Natural killer cell treated with Interleukin-12 subunit alpha and Interleukin-12 subunit beta and Interleukin-15 and Interleukin-18, amount 100 ng/mL, for 72 hours (primary cell): ENCODE measurements around the gene CEP89. TPM values are rescaled to one million over a fixed set of nuclear protein-coding genes. Genes with fewer than 3 reads are reported as not detected.
"Not testable (repeated sequence)": the region's sequence is repeated elsewhere in the genome, so short reads cannot be mapped to it uniquely, and the experiment has no call there.

ENCODE experiments used
- ATAC-seq, 2 donors: fragments of 150-1000 bp; cut with Tn5 transposase in 1 of 2; sonication (Bioruptor Pico), chemical (Tn5 transposase) in 1 of 2; 2 replicates each; pipeline ENCODE4 v1.10.0; 2021
- DNase-seq: peaks from one replicate; pipeline ENCODE4 v3.0.0; 2022; ENCODE audit warnings: low spot score
- H3K27ac Mint-ChIP-seq, 2 donors: 1 replicate in 1 of 2; 2 replicates in 1 of 2; pipeline ENCODE4 v1.8.0; 2022; ENCODE audit warnings: mixed read lengths in 2 of 2, mild to moderate bottlenecking in 1 of 2, moderate library complexity in 1 of 2
- H3K27me3 Mint-ChIP-seq, 2 donors: 1 replicate in 1 of 2; 2 replicates in 1 of 2; pipeline ENCODE4 v1.8.0; 2022; ENCODE audit warnings: mixed read lengths in 2 of 2
- H3K36me3 Mint-ChIP-seq: one replicate; pipeline ENCODE4 v1.8.0; 2022; ENCODE audit warnings: mixed read lengths
- H3K4me1 Mint-ChIP-seq, 2 donors: 1 replicate in 1 of 2; 2 replicates in 1 of 2; pipeline ENCODE4 v1.8.0; 2022; ENCODE audit warnings: low read depth in 2 of 2, mixed read lengths in 2 of 2, mild to moderate bottlenecking in 1 of 2
- H3K4me3 Mint-ChIP-seq: one replicate; pipeline ENCODE4 v1.8.0; 2022; ENCODE audit warnings: mixed read lengths
- H3K9me3 Mint-ChIP-seq: 2 replicates; pipeline ENCODE4 v1.8.0; 2022; ENCODE audit warnings: mixed read lengths
- total RNA-seq, 2 donors: library from RNA; stranded (reverse); gene quantifications; one replicate each; pipeline ENCODE4 v1.2.3, GENCODE V29; 2022

The CEP89 gene
- total RNA-seq, 2 donors from 2014 or later: 17.3 to 18.5 TPM

DNA sequence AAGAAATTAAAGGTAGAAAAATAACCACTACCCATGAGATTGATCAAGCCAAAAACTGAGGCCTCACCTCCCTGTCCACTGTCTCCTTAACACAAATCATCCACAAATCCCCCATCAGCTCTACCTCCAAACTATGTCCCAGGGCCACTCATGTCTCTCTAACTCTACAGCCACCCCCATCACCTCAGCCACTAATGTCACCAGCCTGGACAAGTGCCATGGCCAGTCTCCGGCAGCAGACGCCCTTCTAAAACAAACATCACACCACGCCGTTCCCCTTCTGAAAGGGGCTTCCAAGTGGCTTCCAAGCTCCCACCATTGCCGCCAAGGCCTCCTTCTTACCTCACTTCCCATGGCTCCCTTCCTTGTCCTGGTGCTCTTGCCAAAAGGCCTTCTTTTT is 16.5 kb upstream of the CEP89 start:
- ATAC-seq, H3K4me3 Mint-ChIP-seq, H3K4me1 Mint-ChIP-seq, H3K9me3 Mint-ChIP-seq, H3K36me3 Mint-ChIP-seq, H3K27me3 Mint-ChIP-seq, DNase-seq, H3K27ac Mint-ChIP-seq: not testable (repeated sequence)

DNA sequence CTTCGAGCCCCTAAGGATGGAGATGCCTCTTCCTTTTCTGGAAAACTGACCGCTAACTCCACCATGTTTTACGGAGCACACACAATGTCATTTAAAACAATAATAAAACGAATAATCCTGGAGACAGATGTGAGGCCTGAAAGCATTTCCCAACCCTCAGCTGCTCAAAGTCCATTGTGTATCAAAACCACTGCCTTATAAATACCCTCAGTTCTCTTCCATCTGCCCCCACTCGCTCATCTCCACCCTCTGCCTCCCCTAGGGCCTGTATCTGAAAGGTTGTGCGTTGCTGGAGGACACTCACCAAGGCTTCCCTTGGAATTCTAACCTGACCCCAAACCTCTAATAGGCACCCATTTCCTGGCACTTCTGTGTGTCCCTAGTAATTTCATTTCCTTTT is 10.7 kb upstream of the CEP89 start:
- not testable (repeated sequence) for H3K4me3 Mint-ChIP-seq, ATAC-seq, H3K27ac Mint-ChIP-seq, H3K9me3 Mint-ChIP-seq, H3K36me3 Mint-ChIP-seq, H3K27me3 Mint-ChIP-seq, H3K4me1 Mint-ChIP-seq, DNase-seq

DNA sequence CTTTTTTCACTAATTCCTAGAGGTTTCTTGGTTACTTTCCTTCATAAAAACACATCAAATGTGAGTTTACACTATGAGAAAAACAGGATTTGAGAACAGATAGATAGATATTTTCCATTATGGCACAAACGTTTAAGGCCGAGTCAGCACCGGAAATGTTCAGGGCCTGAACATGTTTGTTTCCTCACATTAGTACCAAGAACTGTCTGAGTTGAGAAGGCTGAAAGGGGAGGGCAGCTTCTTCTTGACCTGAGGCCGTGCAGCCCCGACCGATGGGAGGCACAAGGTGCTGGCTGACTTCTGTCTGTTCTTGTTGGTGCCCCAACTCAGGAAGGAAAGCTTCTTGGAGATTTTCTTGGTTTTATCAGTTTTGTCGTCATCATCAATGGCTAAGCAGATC is 8.0 kb upstream of the CEP89 start:
- not testable (repeated sequence) for DNase-seq, H3K27me3 Mint-ChIP-seq, H3K27ac Mint-ChIP-seq, H3K4me3 Mint-ChIP-seq, ATAC-seq, H3K36me3 Mint-ChIP-seq, H3K9me3 Mint-ChIP-seq, H3K4me1 Mint-ChIP-seq

GRCh38 chr19:32977813-32978212 is 6.1 kb upstream of the CEP89 start:
- not testable (repeated sequence) for H3K4me1 Mint-ChIP-seq, H3K27ac Mint-ChIP-seq, H3K9me3 Mint-ChIP-seq, ATAC-seq, H3K27me3 Mint-ChIP-seq, DNase-seq, H3K36me3 Mint-ChIP-seq, H3K4me3 Mint-ChIP-seq

- H3K36me3 Mint-ChIP-seq: no peaks in the 10 kb centered on the region
- H3K27ac Mint-ChIP-seq: no peak overlapping the region
- H3K9me3 Mint-ChIP-seq: no peaks in the 10 kb centered on the region
- no peak for DNase-seq
- ATAC-seq: no peak
- no peak overlapping the region for H3K4me3 Mint-ChIP-seq
- no peaks in the 10 kb centered on the region for H3K27me3 Mint-ChIP-seq
- H3K4me1 Mint-ChIP-seq: peaks cover 6% of the 10 kb centered on the region in 2 donors
These were observed 5.5 kb upstream of the CEP89 start for GRCh38 chr19:32977280-32977679.

GRCh38 chr19:32976223-32976805 is 4.6 kb upstream of the CEP89 start:
- Mint-ChIP-seq H3K4me1 (peaks cover 13 to 14% of the 10 kb centered on the region in 2 donors), H3K27ac (no peak overlapping the region), H3K4me3 (no peak overlapping the region)

DNA sequence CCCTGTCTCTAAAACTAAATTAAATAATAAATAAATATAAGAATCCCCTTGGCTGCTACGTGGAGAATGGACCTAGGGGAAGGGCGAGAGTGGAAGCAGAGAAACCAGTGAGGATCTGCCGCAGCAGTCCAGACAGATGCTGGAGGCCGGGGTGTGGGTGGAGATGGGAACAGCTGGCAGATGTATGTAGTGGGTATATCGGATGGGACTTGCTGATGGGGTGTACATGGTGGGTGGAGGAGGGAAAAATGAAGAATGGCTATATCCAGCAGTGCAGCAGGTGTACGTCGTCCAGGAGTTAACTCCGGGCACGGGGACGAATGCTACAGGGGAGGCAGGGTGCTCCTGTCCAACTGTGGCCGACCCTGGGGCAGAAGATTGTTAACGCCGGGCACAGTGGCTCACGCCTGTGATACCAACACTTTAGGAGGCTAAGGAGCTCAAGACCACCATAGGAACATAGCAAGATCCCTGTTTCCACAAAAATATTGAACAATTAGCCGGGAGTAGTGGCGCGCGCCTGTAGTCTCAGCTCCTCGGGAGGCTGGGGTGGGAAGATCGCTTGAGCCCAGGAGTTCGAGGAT is 654 bp downstream of the CEP89 start:
- DNase-seq: no peak

More at GRCh38 chr19:32976223-32976805, 4.6 kb upstream of the CEP89 start:
- no peaks in the 10 kb centered on the region for H3K27me3 Mint-ChIP-seq
- DNase-seq: no peak
- no peaks in the 10 kb centered on the region for H3K9me3 Mint-ChIP-seq
- ATAC-seq: no peak
- no peaks in the 10 kb centered on the region for H3K36me3 Mint-ChIP-seq

DNA sequence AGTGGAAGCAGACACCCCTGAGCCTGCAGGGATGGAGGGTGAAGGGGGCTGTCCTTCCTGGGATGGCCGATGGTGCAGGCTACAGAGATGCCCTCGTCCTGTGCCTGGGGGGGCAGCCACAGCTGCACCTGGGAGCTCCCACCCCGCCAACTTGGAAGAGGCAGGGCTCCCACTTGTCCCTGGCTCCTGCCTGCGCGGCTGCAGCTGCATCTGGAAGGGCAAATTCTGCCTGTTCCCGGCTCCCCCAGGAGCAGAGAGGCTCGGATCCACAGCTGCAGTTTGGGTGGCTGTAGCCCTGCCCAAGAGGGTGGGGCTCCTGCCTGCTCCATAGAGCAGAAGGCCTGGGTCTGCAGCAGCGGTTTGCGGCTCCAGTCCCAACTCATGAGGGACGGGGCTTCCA is 2.2 kb downstream of the CEP89 start:
- no peak for DNase-seq
- Mint-ChIP-seq H3K27me3 (no peaks in the 10 kb centered on the region), H3K27ac (no peak overlapping the region), H3K36me3 (no peaks in the 10 kb centered on the region), H3K4me1 (peaks cover 13 to 15% of the 10 kb centered on the region in 2 donors), H3K4me3 (no peak overlapping the region), H3K9me3 (no peaks in the 10 kb centered on the region)
- no peak for ATAC-seq

More for the DNA sequence above, 654 bp downstream of the CEP89 start:
- ATAC-seq: no peak
- Mint-ChIP-seq H3K36me3 (no peaks in the 10 kb centered on the region), H3K4me3 (peak overlapping the region; percentile 100), H3K9me3 (no peaks in the 10 kb centered on the region), H3K27me3 (no peaks in the 10 kb centered on the region), H3K4me1 (peaks cover 17 to 20% of the 10 kb centered on the region in 2 donors), H3K27ac (peak overlapping the region; percentile 90 to 95)

DNA sequence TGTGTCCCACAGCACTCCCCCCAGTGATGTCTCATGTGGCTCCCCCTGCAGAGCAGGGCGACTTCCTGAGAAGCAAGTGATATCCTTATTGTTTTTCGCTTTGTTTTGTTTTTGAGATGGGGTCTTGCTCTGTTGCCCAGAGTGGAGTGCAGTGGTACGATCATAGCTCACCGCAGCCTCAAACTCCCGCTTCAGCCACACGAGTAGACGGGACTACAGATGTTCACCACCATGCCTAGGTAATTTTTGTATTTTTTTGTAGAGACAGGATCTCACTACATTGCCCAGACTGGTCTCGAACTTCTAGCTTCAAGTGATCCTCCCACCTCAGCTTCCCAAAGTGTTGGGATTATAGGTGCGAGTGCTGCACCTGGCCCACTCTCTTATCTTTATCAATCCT is 5.0 kb downstream of the CEP89 start:
- Mint-ChIP-seq H3K27me3 (no peaks in the 10 kb centered on the region), H3K4me1 (peaks cover 7 to 12% of the 10 kb centered on the region in 2 donors), H3K36me3 (no peaks in the 10 kb centered on the region), H3K9me3 (no peaks in the 10 kb centered on the region), H3K27ac (no peak overlapping the region), H3K4me3 (no peak overlapping the region)
- no peak for DNase-seq
- no peak for ATAC-seq

GRCh38 chr19:32945260-32945659 is 26.5 kb downstream of the CEP89 start:
- Mint-ChIP-seq H3K27ac (no peak overlapping the region), H3K4me3 (no peak overlapping the region), H3K27me3 (no peaks in the 10 kb centered on the region), H3K4me1 (no peaks in the 10 kb centered on the region), H3K9me3 (no peaks in the 10 kb centered on the region), H3K36me3 (peaks cover 12% of the 10 kb centered on the region)
- ATAC-seq: no peak
- DNase-seq: no peak

- not testable (repeated sequence) for H3K27me3 Mint-ChIP-seq, H3K4me1 Mint-ChIP-seq, DNase-seq, H3K9me3 Mint-ChIP-seq, ATAC-seq, H3K36me3 Mint-ChIP-seq, H3K4me3 Mint-ChIP-seq, H3K27ac Mint-ChIP-seq
These were observed 30.5 kb downstream of the CEP89 start for GRCh38 chr19:32941273-32941672.

- Mint-ChIP-seq H3K36me3 (no peaks in the 10 kb centered on the region), H3K9me3 (no peaks in the 10 kb centered on the region), H3K4me1 (peaks cover 0 to 3% of the 10 kb centered on the region in 2 donors), H3K4me3 (no peak overlapping the region), H3K27me3 (no peaks in the 10 kb centered on the region), H3K27ac (no peak overlapping the region)
- DNase-seq (no peak), ATAC-seq (peak in 1 of 2 donors; percentile 32)
These were observed 35.7 kb downstream of the CEP89 start for GRCh38 chr19:32936065-32936464.

- peaks cover 0 to 3% of the 10 kb centered on the region in 2 donors for H3K4me1 Mint-ChIP-seq
- H3K27ac Mint-ChIP-seq: no peak overlapping the region
- H3K9me3 Mint-ChIP-seq: no peaks in the 10 kb centered on the region
- H3K36me3 Mint-ChIP-seq: no peaks in the 10 kb centered on the region
- DNase-seq (no peak), ATAC-seq (peak in 1 of 2 donors; percentile 6)
- H3K4me3 Mint-ChIP-seq: no peak overlapping the region
- no peaks in the 10 kb centered on the region for H3K27me3 Mint-ChIP-seq
These were observed 36.1 kb downstream of the CEP89 start for GRCh38 chr19:32935629-32936028.

- no peaks in the 10 kb centered on the region for H3K9me3 Mint-ChIP-seq
- ATAC-seq: no peak
These were observed 38.2 kb downstream of the CEP89 start for GRCh38 chr19:32933571-32933970.

GRCh38 chr19:32930567-32930966 is 41.2 kb downstream of the CEP89 start:
- Mint-ChIP-seq H3K4me1 (peaks cover 0 to 3% of the 10 kb centered on the region in 2 donors), H3K36me3 (peaks cover 18% of the 10 kb centered on the region), H3K9me3 (no peaks in the 10 kb centered on the region), H3K27me3 (no peaks in the 10 kb centered on the region), H3K4me3 (no peak overlapping the region), H3K27ac (no peak overlapping the region)
- ATAC-seq (no peak), DNase-seq (no peak)

More at GRCh38 chr19:32933571-32933970, 38.2 kb downstream of the CEP89 start:
- no peak for DNase-seq
- Mint-ChIP-seq H3K36me3 (peaks cover 12% of the 10 kb centered on the region), H3K4me1 (peaks cover 0 to 3% of the 10 kb centered on the region in 2 donors), H3K27me3 (no peaks in the 10 kb centered on the region), H3K4me3 (no peak overlapping the region), H3K27ac (peak overlapping the region in 1 of 2 donors; percentile 66)
